Epithelial cell of alveolus of lung (primary cell): ENCODE measurements around the gene MAP3K6. TPM values are rescaled to one million over a fixed set of nuclear protein-coding genes. Genes with fewer than 3 reads are reported as not detected.

ENCODE experiments used
- total RNA-seq: library from RNA; depleted of rRNA; stranded (reverse); fragments of >200 nt; gene quantifications from 2 replicates; pipeline ENCODE4 v1.2.1, GENCODE V29; 2015

MAP3K6 gene, protein sequence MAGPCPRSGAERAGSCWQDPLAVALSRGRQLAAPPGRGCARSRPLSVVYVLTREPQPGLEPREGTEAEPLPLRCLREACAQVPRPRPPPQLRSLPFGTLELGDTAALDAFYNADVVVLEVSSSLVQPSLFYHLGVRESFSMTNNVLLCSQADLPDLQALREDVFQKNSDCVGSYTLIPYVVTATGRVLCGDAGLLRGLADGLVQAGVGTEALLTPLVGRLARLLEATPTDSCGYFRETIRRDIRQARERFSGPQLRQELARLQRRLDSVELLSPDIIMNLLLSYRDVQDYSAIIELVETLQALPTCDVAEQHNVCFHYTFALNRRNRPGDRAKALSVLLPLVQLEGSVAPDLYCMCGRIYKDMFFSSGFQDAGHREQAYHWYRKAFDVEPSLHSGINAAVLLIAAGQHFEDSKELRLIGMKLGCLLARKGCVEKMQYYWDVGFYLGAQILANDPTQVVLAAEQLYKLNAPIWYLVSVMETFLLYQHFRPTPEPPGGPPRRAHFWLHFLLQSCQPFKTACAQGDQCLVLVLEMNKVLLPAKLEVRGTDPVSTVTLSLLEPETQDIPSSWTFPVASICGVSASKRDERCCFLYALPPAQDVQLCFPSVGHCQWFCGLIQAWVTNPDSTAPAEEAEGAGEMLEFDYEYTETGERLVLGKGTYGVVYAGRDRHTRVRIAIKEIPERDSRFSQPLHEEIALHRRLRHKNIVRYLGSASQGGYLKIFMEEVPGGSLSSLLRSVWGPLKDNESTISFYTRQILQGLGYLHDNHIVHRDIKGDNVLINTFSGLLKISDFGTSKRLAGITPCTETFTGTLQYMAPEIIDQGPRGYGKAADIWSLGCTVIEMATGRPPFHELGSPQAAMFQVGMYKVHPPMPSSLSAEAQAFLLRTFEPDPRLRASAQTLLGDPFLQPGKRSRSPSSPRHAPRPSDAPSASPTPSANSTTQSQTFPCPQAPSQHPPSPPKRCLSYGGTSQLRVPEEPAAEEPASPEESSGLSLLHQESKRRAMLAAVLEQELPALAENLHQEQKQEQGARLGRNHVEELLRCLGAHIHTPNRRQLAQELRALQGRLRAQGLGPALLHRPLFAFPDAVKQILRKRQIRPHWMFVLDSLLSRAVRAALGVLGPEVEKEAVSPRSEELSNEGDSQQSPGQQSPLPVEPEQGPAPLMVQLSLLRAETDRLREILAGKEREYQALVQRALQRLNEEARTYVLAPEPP (N-terminal part only)
- 11.8 and 16.0 TPM in 2 replicates for total RNA-seq

DNA sequence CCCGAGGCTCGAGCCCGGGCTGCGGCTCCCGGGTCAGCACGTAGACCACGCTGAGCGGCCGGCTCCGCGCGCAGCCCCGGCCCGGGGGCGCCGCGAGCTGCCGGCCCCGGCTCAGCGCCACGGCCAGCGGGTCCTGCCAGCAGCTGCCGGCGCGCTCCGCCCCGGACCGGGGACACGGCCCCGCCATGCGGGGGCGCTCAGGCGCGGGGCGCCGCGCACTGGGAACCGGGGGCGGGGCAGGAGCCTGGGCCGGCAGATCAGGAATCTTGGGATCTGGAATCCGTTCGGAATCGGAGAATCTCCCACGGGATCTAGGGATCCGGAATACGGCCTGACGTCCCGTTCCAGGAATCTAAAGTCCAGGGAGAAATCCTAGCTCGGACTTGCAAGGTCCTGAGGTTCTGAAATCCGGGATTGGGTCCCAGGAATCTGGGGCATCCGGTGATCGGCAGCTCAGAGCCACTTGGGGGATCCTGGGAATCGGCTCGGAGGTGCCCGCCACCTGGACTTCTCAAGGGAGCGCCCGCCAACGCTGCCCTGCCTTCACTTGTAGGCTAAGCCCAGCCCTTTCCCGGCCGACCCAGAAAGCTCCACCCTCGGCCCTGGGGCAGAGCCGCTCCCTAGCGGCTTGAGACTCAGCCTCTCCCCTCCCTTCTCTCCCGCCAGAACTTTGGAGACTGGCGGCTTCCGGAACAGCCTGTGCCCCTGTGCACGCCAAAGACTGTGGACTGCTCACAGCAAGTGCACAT lies at the start of gene MAP3K6:
Gene MAP3K6, minus strand, starts transcription at position 551 of the 749 bp plus-strand sequence. Its CDS starts 364 bp downstream, at position 187.

GRCh38 chr1:27392096-27392777 lies 25.5 kb upstream of the MAP3K6 start, which contains the start of gene GPR3:
GPR3 (plus strand) TSS chr1:27392622; CDS start chr1:27393799, 1,177 bp downstream.

DNA sequence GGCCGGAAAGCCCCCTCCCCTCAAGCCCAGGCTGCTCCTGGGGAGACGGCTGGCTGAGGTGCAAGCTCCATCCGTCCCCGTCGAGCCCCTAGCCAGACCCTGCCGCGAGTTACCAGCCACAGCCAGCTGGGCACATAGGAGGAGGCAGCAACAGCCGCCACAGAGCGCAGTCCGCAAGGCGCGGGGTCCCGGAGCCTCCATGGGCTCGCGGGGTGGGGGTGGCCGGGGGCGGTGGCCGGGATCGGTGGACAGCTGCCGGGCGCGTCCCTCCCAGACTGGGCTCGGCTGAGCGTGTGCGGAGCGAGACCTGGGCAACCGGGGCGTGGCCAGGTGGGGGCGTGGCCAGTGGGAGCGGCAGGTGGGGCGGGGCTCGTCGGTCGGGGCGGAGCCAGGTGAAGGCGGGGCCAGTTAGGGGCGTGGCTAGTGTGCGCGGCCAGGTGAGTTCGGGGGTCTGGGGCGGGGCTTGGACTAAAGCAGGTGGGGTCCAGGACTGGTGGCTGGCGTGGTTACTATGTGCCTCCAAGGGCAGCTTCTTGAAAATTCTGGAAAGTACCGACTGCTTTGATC lies 16.4 kb upstream of the MAP3K6 start, which contains the start of gene CD164L2:
Gene CD164L2, minus strand, starts transcription at position 295 of the 567 bp plus-strand sequence. Its CDS starts 94 bp downstream, at position 201.

DNA sequence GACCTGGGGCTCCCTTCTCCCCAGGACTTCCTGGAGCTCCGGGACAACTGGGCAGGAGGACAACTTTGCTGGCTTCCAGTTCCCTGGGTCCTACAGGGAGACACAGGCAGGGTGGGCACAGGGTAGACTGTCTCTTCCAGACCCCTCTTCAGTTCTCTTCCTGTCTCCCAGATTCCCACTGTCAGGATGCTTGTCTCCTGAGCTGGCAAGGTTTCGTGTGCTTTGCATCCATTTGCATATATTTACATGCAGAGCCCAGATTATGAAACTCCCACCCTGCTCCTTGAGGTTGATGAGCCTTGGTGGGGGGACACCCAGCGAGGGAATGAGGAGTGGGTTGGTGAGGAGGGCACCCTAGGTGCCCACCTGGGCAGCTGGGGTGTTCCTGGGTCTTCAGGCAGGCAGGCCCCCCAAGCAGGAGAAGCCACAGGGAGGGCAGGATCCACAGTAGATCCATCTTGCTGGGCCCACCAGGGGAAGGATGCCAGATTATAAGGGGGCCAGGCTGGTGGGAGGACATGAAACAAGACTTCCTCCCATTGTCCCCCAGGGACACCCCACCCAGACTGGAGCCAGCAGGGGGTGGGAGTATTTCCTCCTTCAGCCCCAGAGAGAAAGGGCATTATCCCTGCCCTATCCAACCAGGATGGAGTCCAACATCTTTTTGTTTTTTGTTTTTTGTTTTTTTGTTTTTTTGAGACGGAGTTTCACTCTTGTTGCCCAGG lies 7.8 kb upstream of the MAP3K6 start, which contains the start of gene FCN3:
Gene FCN3, minus strand, starts transcription at position 463 of the 725 bp plus-strand sequence. Its CDS starts 6 bp downstream, at position 457.

DNA sequence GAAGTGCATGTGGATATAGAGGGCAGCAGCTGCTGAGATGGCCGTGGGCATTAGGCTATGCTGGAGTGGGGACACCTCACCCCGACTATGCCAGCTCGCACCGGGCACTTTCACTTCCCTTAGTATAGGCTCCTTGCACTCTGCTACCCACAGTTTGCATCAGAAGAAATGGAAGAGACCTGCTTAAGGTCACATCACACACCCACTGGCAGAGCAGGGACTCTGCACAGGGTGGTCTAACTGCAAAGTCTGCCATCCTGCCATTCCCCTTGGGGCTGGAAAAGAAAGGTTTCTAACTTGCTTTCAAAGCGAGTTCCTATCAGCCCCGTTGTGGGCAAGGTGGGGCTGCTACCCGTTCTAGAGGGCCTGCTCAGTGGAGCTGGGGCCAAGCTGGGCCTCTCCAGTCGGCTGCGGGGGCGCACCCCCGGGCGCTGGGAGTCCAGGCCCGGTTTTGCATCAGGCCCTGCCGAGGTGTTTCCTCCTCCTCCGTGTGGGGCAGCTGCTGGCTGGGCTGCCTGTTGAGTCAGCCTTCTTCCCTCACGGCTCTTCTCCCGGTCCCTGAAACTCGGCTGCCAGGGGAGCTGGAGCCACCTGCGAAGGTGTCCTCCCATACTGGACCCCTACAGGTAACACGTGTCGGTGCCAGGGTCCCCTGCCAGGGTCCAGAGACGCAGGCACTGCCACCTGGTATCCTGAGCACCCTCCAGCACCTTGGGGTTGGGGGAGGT lies 25.1 kb downstream of the MAP3K6 start, which contains the start of gene SYTL1:
Gene SYTL1, plus strand, starts transcription at position 498 of the 728 bp plus-strand sequence. CDS start 3,313 bp downstream, outside the sequence.

DNA sequence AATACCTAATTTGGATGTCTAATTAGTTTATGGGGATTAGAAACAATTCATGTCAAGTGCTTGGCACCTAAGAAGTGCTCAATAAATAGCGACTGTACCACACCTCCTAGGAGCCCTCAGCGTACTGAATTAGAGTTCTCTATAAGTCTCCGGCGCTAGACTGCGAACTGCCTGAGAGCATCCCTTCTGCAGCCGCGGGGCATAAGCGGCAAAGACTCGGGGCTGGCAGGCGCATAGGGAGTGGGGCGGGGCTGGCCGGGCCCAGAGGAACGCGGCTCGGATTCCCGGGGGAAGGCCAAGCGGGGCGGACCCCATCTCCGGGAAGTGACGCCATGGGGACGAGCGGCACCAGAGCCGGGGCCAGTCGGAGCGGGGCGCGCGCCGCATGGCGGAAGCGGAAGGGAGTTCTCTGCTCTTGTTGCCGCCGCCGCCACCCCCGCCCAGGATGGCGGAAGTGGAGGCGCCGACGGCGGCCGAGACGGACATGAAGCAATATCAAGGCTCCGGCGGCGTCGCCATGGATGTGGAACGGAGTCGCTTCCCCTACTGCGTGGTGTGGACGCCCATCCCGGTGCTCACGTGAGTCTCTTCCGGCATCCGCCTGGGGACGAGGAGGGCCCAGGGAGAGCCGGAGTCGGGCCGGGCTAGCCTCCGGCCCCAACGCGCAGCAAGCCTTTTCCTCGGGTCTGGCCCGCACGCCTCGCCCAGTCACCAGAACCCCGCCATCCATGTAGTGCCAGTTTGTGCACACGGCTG lies 44.8 kb downstream of the MAP3K6 start, which contains the start of gene TMEM222:
Gene TMEM222, plus strand, starts transcription at position 351 of the 756 bp plus-strand sequence. Its CDS starts 35 bp downstream, at position 386.

Other genes starting within 250 kb of the MAP3K6 start
- gene SLC9A1, start 211.8 kb downstream of the MAP3K6 start, total RNA-seq = 18.6 and 24.7 TPM in 2 replicates
- gene WDTC1, start 132.3 kb downstream of the MAP3K6 start, total RNA-seq = 22.1 and 24.4 TPM in 2 replicates
- 28.5 and 32.5 TPM in 2 replicates for gene TMEM222, start 44.8 kb downstream of the MAP3K6 start, total RNA-seq
- 0.32 and 2.2 TPM in 2 replicates for gene SYTL1, start 24.9 kb downstream of the MAP3K6 start, total RNA-seq
- gene FCN3, start 7.9 kb upstream of the MAP3K6 start, total RNA-seq = not detected in 2 replicates
- not detected in 2 replicates for gene CD164L2, start 16.4 kb upstream of the MAP3K6 start, total RNA-seq
- gene GPR3, start 25.7 kb upstream of the MAP3K6 start, total RNA-seq = 2.2 and 2.8 TPM in 2 replicates
- 28.8 and 54.2 TPM in 2 replicates for gene WASF2, start 123.2 kb upstream of the MAP3K6 start, total RNA-seq
- 5.2 and 10.5 TPM in 2 replicates for gene AHDC1, start 237.2 kb upstream of the MAP3K6 start, total RNA-seq